Trophoblast cell (in vitro differentiated cells and primary cell): Measurements from ENCODE around the gene PARP3.

Source experiments
- DNase-seq, 2 donors: peaks; one replicate each; pipeline ENCODE4 v3.0.0-alpha.2; 2016
- H2AFZ ChIP-seq: 2 replicates; pipeline ENCODE4 v1.6.1; 2013; ENCODE audit warnings: low read length, moderate library complexity, mild to moderate bottlenecking; ENCODE audit not compliant: insufficient read depth, poor library complexity
- H2AK5ac ChIP-seq: 2 replicates; pipeline ENCODE4 v1.6.1; 2013; ENCODE audit warnings: mild to moderate bottlenecking, low read length
- H2BK120ac ChIP-seq: 2 replicates; pipeline ENCODE4 v1.6.1; 2013; ENCODE audit warnings: low read length, mild to moderate bottlenecking, moderate library complexity; ENCODE audit not compliant: insufficient read depth, poor library complexity
- H2BK12ac ChIP-seq: 2 replicates; pipeline ENCODE4 v1.6.1; 2013; ENCODE audit warnings: mild to moderate bottlenecking, low read length, moderate library complexity
- H2BK5ac ChIP-seq: 2 replicates; pipeline ENCODE4 v1.6.1; 2013; ENCODE audit warnings: low read length, low read depth, moderate library complexity, mild to moderate bottlenecking; ENCODE audit not compliant: poor library complexity
- H3K14ac ChIP-seq: 2 replicates; pipeline ENCODE4 v1.6.1; 2013; ENCODE audit warnings: mild to moderate bottlenecking, low read length
- H3K18ac ChIP-seq: 2 replicates; pipeline ENCODE4 v1.6.1; 2013; ENCODE audit warnings: mild to moderate bottlenecking, low read length
- H3K23ac ChIP-seq: 2 replicates; pipeline ENCODE4 v1.6.1; 2013; ENCODE audit warnings: low read length
- H3K27ac ChIP-seq: 2 replicates; pipeline ENCODE4 v1.5.1; 2013; ENCODE audit warnings: low read depth, mild to moderate bottlenecking, inconsistent platforms, low read length, moderate library complexity
- H3K27me3 ChIP-seq: 2 replicates; pipeline ENCODE4 v1.6.1; 2013; ENCODE audit warnings: inconsistent platforms, mild to moderate bottlenecking, low read length, moderate library complexity; ENCODE audit not compliant: insufficient read depth
- H3K36me3 ChIP-seq, 2 experiments: 1 replicate in 1 of 2; 2 replicates in 1 of 2; pipeline ENCODE4 v1.6.1; 2013; ENCODE audit warnings: low read length in 2 of 2, mild to moderate bottlenecking in 2 of 2, moderate library complexity in 1 of 2; ENCODE audit not compliant: insufficient read depth in 2 of 2, control insufficient read depth in 1 of 2
- H3K4ac ChIP-seq: 2 replicates; pipeline ENCODE4 v1.6.1; 2013; ENCODE audit warnings: low read depth, mild to moderate bottlenecking, low read length, moderate library complexity
- H3K4me1 ChIP-seq, 2 experiments: 1 replicate in 1 of 2; 2 replicates in 1 of 2; pipeline ENCODE4 v1.6.1; 2013; ENCODE audit warnings: low read length in 2 of 2, mild to moderate bottlenecking in 2 of 2, moderate library complexity in 1 of 2; ENCODE audit not compliant: insufficient read depth in 2 of 2, control insufficient read depth in 1 of 2
- H3K4me2 ChIP-seq: 2 replicates; pipeline ENCODE4 v1.6.1; 2013; ENCODE audit warnings: inconsistent platforms, mild to moderate bottlenecking, low read length, moderate library complexity
- H3K4me3 ChIP-seq: 2 replicates; pipeline ENCODE4 v1.5.1; 2013; ENCODE audit warnings: mild to moderate bottlenecking, low read depth, low read length, inconsistent platforms
- H3K79me1 ChIP-seq: one replicate; pipeline ENCODE4 v1.6.1; 2013; ENCODE audit warnings: low read length
- H3K79me2 ChIP-seq: 2 replicates; pipeline ENCODE4 v1.6.1; 2013; ENCODE audit warnings: low read length, mild to moderate bottlenecking; ENCODE audit not compliant: control insufficient read depth, insufficient read depth, poor library complexity
- H3K9ac ChIP-seq: 2 replicates; pipeline ENCODE4 v1.6.1; 2013; ENCODE audit warnings: mild to moderate bottlenecking, low read length
- H3K9me3 ChIP-seq: 2 replicates; pipeline ENCODE4 v1.6.1; 2013; ENCODE audit warnings: low read depth, mild to moderate bottlenecking, control low read depth, inconsistent platforms, low read length; ENCODE audit not compliant: insufficient read depth
- H4K12ac ChIP-seq: 2 replicates; pipeline ENCODE4 v1.6.1; 2013; ENCODE audit warnings: low read depth, mild to moderate bottlenecking, low read length, moderate library complexity
- H4K8ac ChIP-seq: 2 replicates; pipeline ENCODE4 v1.6.1; 2013; ENCODE audit warnings: low read depth, mild to moderate bottlenecking, low read length, moderate library complexity
- H4K91ac ChIP-seq: one replicate; pipeline ENCODE4 v1.6.1; 2013; ENCODE audit warnings: low read depth, mild to moderate bottlenecking, low read length, moderate library complexity
- WGBS: extraction: QIAGEN DNeasy Blood & Tissue Kit; methylation state at CpG from one replicate; pipeline ENCODE4 v1.1.7; 2013; ENCODE audit warnings: missing lambda C conversion rate; ENCODE audit not compliant: insufficient read length, insufficient coverage; ENCODE audit errors: extremely low coverage; 5-methylcytosine and 5-hydroxymethylcytosine counted together

Gene PARP3

GRCh38 chr3:51961602-51962569, 19.7 kb downstream of the PARP3 start:
- no CpG with 5 or more reads among the region's 9 CpGs for WGBS
- DNase-seq, result no peak
- Histone ChIP-seq H3K79me1 (peaks cover 2% of the 10 kb centered on the region), H3K27ac (no peak overlapping the region), H4K8ac (no peak overlapping the region), H2BK120ac (no peak overlapping the region), H4K12ac (no peak overlapping the region), H2AK5ac (no peak overlapping the region), H4K91ac (no peak overlapping the region), H3K36me3 (peaks cover 16 to 32% of the 10 kb centered on the region in 2 experiments), H3K4me3 (no peak overlapping the region), H2BK12ac (no peak overlapping the region), H3K23ac (no peak overlapping the region), H3K9ac (no peak overlapping the region), H3K79me2 (peaks cover 1% of the 10 kb centered on the region), H3K4me2 (no peak overlapping the region), H3K27me3 (peaks cover under 1% of the 10 kb centered on the region), H2AFZ (no peak overlapping the region), H3K4me1 (peaks cover 2 to 10% of the 10 kb centered on the region in 2 experiments), H2BK5ac (no peak overlapping the region), H3K9me3 (peaks cover 1% of the 10 kb centered on the region), H3K18ac (no peak overlapping the region), H3K14ac (no peak overlapping the region), H3K4ac (no peak overlapping the region)

- peaks cover 8% of the 10 kb centered on the region for H3K79me2 ChIP-seq
- no peak overlapping the region for H3K18ac ChIP-seq
- H2BK5ac ChIP-seq, result no peak overlapping the region
- H3K4me3 ChIP-seq, result no peak overlapping the region
- H4K91ac ChIP-seq, result no peak overlapping the region
- no peak overlapping the region for H3K27ac ChIP-seq
- H3K4ac ChIP-seq, result no peak overlapping the region
- H3K9ac ChIP-seq, result no peak overlapping the region
- H3K23ac ChIP-seq, result no peak overlapping the region
- H3K79me1 ChIP-seq, result peaks cover 11% of the 10 kb centered on the region
- no peak overlapping the region for H3K4me2 ChIP-seq
- no peak for DNase-seq
- no peak overlapping the region for H4K8ac ChIP-seq
- no peak overlapping the region for H4K12ac ChIP-seq
- H2BK12ac ChIP-seq, result no peak overlapping the region
- peaks cover 5 to 14% of the 10 kb centered on the region in 2 experiments for H3K4me1 ChIP-seq
- no peak overlapping the region for H2AFZ ChIP-seq
- peaks cover 9 to 26% of the 10 kb centered on the region in 2 experiments for H3K36me3 ChIP-seq
- no CpG with 5 or more reads among the region's 6 CpGs for WGBS
- H3K27me3 ChIP-seq, result no peaks in the 10 kb centered on the region
- no peak overlapping the region for H3K14ac ChIP-seq
- no peak overlapping the region for H2BK120ac ChIP-seq
- peaks cover under 1% of the 10 kb centered on the region for H3K9me3 ChIP-seq
- no peak overlapping the region for H2AK5ac ChIP-seq
Observed at GRCh38 chr3:51962854-51963530, 20.8 kb downstream of the PARP3 start.

- no peak overlapping the region for H3K9ac ChIP-seq
- H2AFZ ChIP-seq, result no peak overlapping the region
- H3K4me1 ChIP-seq, result peaks cover 13 to 23% of the 10 kb centered on the region in 2 experiments
- H3K4me2 ChIP-seq, result no peak overlapping the region
- H2BK5ac ChIP-seq, result no peak overlapping the region
- H3K14ac ChIP-seq, result no peak overlapping the region
- H3K36me3 ChIP-seq, result peaks cover 2 to 18% of the 10 kb centered on the region in 2 experiments
- H3K23ac ChIP-seq, result no peak overlapping the region
- H2AK5ac ChIP-seq, result no peak overlapping the region
- H3K79me2 ChIP-seq, result peaks cover 10% of the 10 kb centered on the region
- H3K27ac ChIP-seq, result no peak overlapping the region
- H4K8ac ChIP-seq, result no peak overlapping the region
- H3K18ac ChIP-seq, result no peak overlapping the region
- no peak for DNase-seq
- H2BK12ac ChIP-seq, result no peak overlapping the region
- no peaks in the 10 kb centered on the region for H3K9me3 ChIP-seq
- no peak overlapping the region for H4K12ac ChIP-seq
- peaks cover 13% of the 10 kb centered on the region for H3K79me1 ChIP-seq
- no CpG with 5 or more reads among the region's 12 CpGs for whole genome bisulfite sequencing
- H2BK120ac ChIP-seq, result no peak overlapping the region
- H3K4ac ChIP-seq, result no peak overlapping the region
- no peaks in the 10 kb centered on the region for H3K27me3 ChIP-seq
- H3K4me3 ChIP-seq, result no peak overlapping the region
- no peak overlapping the region for H4K91ac ChIP-seq
Observed at GRCh38 chr3:51963951-51964451, 21.8 kb downstream of the PARP3 start.

- no peak overlapping the region for H2AK5ac ChIP-seq
- H3K18ac ChIP-seq, result no peak overlapping the region
- H4K91ac ChIP-seq, result no peak overlapping the region
- H2BK120ac ChIP-seq, result no peak overlapping the region
- H3K23ac ChIP-seq, result no peak overlapping the region
- H3K79me2 ChIP-seq, result peaks cover 10% of the 10 kb centered on the region
- H2AFZ ChIP-seq, result no peak overlapping the region
- H3K9me3 ChIP-seq, result no peaks in the 10 kb centered on the region
- H3K27me3 ChIP-seq, result no peaks in the 10 kb centered on the region
- H3K79me1 ChIP-seq, result peaks cover 13% of the 10 kb centered on the region
- H3K4me3 ChIP-seq, result no peak overlapping the region
- no peak overlapping the region for H2BK5ac ChIP-seq
- no CpG with 5 or more reads among the region's 4 CpGs for WGBS
- no peak overlapping the region for H3K4me2 ChIP-seq
- no peak overlapping the region for H4K12ac ChIP-seq
- no peak overlapping the region for H3K4ac ChIP-seq
- peaks cover 13 to 23% of the 10 kb centered on the region in 2 experiments for H3K4me1 ChIP-seq
- H3K27ac ChIP-seq, result no peak overlapping the region
- H4K8ac ChIP-seq, result no peak overlapping the region
- no peak overlapping the region for H3K14ac ChIP-seq
- H3K9ac ChIP-seq, result no peak overlapping the region
- H3K36me3 ChIP-seq, result peaks cover 0 to 14% of the 10 kb centered on the region in 2 experiments
- no peak overlapping the region for H2BK12ac ChIP-seq
- DNase-seq, result no peak
Observed at GRCh38 chr3:51964521-51964920, 22.4 kb downstream of the PARP3 start.
